BJ (cell line): Measurements from ENCODE around the gene KRT86. TPM values are rescaled to one million over a fixed set of nuclear protein-coding genes. Genes with fewer than 3 reads are reported as not detected.
A peak's percentile ranks its signal among the peaks of the same experiment; 100 is the strongest.

Experiments used
- CTCF ChIA-PET: fragments of 350-600 bp; formaldehyde crosslinking; extraction: SDS; loops from one replicate; lab custom pipeline; 2021; ENCODE audit warnings: antibody characterized with exemption, inconsistent platforms; lab: Yijun Ruan, JAX
- POLR2A ChIA-PET: fragments of 300-600 bp; sonication (Branson Sonifier 250); formaldehyde crosslinking; extraction: SDS; loops from one replicate; lab custom pipeline; 2021; ENCODE audit warnings: antibody characterized with exemption; lab: Charles Lee
- DNase-seq: peaks from one replicate; pipeline ENCODE4 v3.0.0-alpha.2; 2011; ENCODE audit warnings: low read depth
- H3K27me3 ChIP-seq: 2 replicates; pipeline ENCODE4 v1.6.0; 2011; ENCODE audit warnings: low read length; ENCODE audit not compliant: control insufficient read depth, insufficient read depth
- H3K36me3 ChIP-seq: 2 replicates; pipeline ENCODE4 v1.5.1; 2011; ENCODE audit warnings: low read length; ENCODE audit not compliant: control insufficient read depth, insufficient read depth
- H3K4me3 ChIP-seq: 2 replicates; pipeline ENCODE4 v1.5.1; 2011; ENCODE audit warnings: low read depth, mild to moderate bottlenecking, control low read depth, low read length
- polyA plus RNA-seq: library from polyadenylated mRNA; depleted of rRNA; stranded (reverse); fragments of >200 nt; gene quantifications from 2 replicates; pipeline ENCODE4 v1.2.3, GENCODE V29; 2011
- TF ChIP-seq, protein P1 (sequence below): IDR thresholded peaks from 2 replicates; pipeline ENCODE4 v1.5.1; 2011; ENCODE audit warnings: low read depth, mild to moderate bottlenecking, control low read depth, inconsistent platforms, low read length, moderate library complexity; ENCODE audit not compliant: insufficient read depth

The KRT86 gene
- polyA plus RNA-seq, 1 experiment: 2.5 TPM

DNA sequence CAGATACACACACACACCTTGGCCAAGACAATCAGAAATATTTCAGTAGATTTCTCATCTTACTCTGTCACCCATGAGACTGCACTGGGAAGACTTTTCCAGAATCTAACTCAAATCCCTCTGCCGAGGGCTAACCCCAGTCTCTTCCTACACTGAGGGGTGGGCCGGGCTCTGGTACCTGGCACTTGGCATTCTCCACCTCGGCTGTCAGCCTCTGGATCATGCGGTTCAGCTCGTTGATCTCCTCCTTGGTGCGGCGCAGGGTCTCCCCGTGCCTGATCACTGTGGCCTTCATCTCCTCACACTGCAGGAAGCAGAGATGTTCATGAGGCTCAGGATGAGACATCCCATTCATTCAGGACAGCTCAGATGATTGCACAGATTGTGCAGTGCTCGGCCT lies 41.8 kb downstream of the KRT86 start:
- POLR2A ChIA-PET: no interaction called here
- no peak for DNase-seq
- TF ChIP-seq, protein P1, sequence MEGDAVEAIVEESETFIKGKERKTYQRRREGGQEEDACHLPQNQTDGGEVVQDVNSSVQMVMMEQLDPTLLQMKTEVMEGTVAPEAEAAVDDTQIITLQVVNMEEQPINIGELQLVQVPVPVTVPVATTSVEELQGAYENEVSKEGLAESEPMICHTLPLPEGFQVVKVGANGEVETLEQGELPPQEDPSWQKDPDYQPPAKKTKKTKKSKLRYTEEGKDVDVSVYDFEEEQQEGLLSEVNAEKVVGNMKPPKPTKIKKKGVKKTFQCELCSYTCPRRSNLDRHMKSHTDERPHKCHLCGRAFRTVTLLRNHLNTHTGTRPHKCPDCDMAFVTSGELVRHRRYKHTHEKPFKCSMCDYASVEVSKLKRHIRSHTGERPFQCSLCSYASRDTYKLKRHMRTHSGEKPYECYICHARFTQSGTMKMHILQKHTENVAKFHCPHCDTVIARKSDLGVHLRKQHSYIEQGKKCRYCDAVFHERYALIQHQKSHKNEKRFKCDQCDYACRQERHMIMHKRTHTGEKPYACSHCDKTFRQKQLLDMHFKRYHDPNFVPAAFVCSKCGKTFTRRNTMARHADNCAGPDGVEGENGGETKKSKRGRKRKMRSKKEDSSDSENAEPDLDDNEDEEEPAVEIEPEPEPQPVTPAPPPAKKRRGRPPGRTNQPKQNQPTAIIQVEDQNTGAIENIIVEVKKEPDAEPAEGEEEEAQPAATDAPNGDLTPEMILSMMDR: no peak
- Histone ChIP-seq H3K4me3 (no peak overlapping the region), H3K36me3 (no peaks in the 10 kb centered on the region), H3K27me3 (peaks cover 4% of the 10 kb centered on the region)
- CTCF ChIA-PET: interaction anchor here (6.0 kb wide), 1 partner anchor 10 kb away, joined by 53 read pairs; no protein-coding TSS in a partner anchor

DNA sequence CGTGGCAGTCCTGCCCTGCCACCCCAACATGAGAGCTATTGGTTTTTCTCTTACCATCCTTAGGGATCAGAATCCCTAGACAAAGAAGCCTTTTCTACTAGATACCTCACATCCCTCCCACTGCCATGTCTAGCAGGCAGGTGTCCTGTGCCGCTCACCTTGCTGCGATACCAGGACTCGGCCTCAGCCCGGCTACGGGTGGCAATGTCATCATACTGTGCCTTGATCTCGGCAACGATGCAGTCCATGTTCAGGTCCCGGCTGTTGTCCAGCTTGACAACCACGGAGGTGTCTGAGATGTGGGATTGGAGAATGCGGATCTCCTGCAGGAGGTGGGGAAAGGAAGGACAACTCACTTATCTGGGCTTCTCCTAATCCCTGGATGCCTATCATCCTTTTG lies 42.3 kb downstream of the KRT86 start:
- DNase-seq: no peak
- POLR2A ChIA-PET: no interaction called here
- TF ChIP-seq, protein P1: no peak
- Histone ChIP-seq H3K4me3 (no peak overlapping the region), H3K27me3 (peaks cover 7% of the 10 kb centered on the region), H3K36me3 (no peaks in the 10 kb centered on the region)
- CTCF ChIA-PET: interaction anchor here (6.0 kb wide), 1 partner anchor 10 kb away, joined by 53 read pairs; no protein-coding TSS in a partner anchor

DNA sequence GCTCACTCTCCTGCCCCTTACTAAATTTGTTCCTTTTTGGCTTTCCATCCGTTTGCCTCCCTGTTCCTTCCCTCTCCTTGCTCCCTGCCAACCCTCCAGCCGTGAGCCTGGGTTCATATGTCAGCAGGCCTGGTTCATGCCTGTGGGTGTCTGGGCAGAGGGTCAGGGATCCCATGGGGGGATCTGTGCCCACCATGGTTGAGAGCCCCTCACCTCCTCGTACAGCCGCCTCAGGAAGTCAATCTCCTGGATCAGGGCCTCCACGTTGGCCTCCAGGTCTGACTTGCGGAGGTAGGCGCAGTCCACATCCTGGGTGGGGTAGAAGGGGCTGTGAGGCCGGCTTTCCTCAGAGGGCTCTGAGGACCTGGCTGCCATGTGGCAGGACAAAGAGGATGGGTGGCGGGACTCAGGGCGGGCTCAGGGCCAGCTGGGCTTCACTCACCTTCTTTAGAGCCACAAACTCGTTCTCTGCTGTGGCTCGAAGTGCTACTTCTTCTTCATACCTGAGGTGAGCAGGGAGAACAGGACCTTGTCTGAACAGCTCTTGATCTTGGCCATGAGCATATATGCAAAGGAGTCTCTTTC lies 43.1 kb downstream of the KRT86 start:
- DNase-seq: no peak
- ChIA-PET POLR2A (no interaction called here), CTCF (interaction anchor here (1.6 to 2.3 kb wide), 3 partner anchors 9 to 38 kb away, joined by 5 to 10 read pairs (median 8); no protein-coding TSS in a partner anchor)
- no peak overlapping the region for H3K4me3 ChIP-seq
- peaks cover 9% of the 10 kb centered on the region for H3K27me3 ChIP-seq
- no peaks in the 10 kb centered on the region for H3K36me3 ChIP-seq
- TF ChIP-seq, protein P1: no peak

GRCh38 chr12:52318241-52318990 lies 44.0 kb downstream of the KRT86 start:
- Histone ChIP-seq H3K27me3 (peaks cover 9% of the 10 kb centered on the region), H3K4me3 (no peak overlapping the region), H3K36me3 (no peaks in the 10 kb centered on the region)
- TF ChIP-seq, protein P1: no peak
- ChIA-PET CTCF (interaction anchor here (1.0 to 2.3 kb wide), 6 partner anchors 8 to 161 kb away, joined by 3 to 10 read pairs (median 6); no protein-coding TSS in a partner anchor), POLR2A (no interaction called here)
- no peak for DNase-seq

GRCh38 chr12:52319097-52319496 lies 44.7 kb downstream of the KRT86 start:
- no peak for DNase-seq
- no peak overlapping the region for H3K4me3 ChIP-seq
- ChIA-PET CTCF (interaction anchor here (0.8 to 2.3 kb wide), 8 partner anchors 8 to 162 kb away, joined by 3 to 10 read pairs (median 6); no protein-coding TSS in a partner anchor), POLR2A (no interaction called here)
- H3K27me3 ChIP-seq: peaks cover 9% of the 10 kb centered on the region
- TF ChIP-seq, protein P1: peak; percentile 10; the same call in 1 of the 2 replicates
- H3K36me3 ChIP-seq: no peaks in the 10 kb centered on the region
